ENCODE data around the gene HRH4.

Gene HRH4

GRCh38 chr18:24514439-24514838, 54.0 kb downstream of the HRH4 start:
- DNase-seq, result peak; percentile 24

GRCh38 chr18:24515721-24516120, 55.3 kb downstream of the HRH4 start:
- no peak for DNase-seq

- DNase-seq, result no peak
These were observed 55.8 kb downstream of the HRH4 start for GRCh38 chr18:24516261-24516660.

GRCh38 chr18:24517554-24517953, 57.1 kb downstream of the HRH4 start:
- DNase-seq, result no peak

- no peak for DNase-seq
These were observed 58.2 kb downstream of the HRH4 start for GRCh38 chr18:24518596-24518995.
